Measurements from ENCODE around the gene NTRK2.

NTRK2 gene

GRCh38 chr9:84778570-84778969 is 109.0 kb downstream of the NTRK2 start:
- H3K27ac ChIP-seq = no peak overlapping the region
- no peak for TF ChIP-seq CTCF (conservative IDR thresholded peaks at IDR 0.05)

GRCh38 chr9:84779883-84780282 is 110.4 kb downstream of the NTRK2 start:
- TF ChIP-seq CTCF (conservative IDR thresholded peaks at IDR 0.05) = no peak
- H3K27ac ChIP-seq = no peak overlapping the region

- H3K27ac ChIP-seq = no peak overlapping the region
- no peak for TF ChIP-seq CTCF (conservative IDR thresholded peaks at IDR 0.05)
These were observed 110.9 kb downstream of the NTRK2 start for GRCh38 chr9:84780385-84780784.

DNA sequence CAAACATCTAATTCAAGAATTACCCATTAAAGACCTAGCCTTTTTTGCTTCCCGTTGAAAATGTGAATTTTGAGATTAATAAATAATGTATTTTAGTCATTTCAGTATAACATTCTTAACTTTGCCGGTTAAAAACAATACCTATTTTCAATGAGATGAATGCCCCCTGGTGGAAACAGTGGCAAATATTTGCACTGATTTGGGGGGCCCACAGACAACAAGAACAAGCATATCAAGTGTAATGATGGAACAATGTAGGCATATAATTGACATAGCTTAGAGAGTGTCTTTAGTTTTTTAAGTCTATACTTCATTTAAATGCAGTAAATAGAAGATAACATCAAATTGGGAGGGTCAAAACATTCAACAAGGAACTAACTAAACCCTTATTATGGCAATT is 111.9 kb downstream of the NTRK2 start:
- no peak overlapping the region for H3K27ac ChIP-seq
- peak; percentile 58 for TF ChIP-seq CTCF (conservative IDR thresholded peaks at IDR 0.05)

DNA sequence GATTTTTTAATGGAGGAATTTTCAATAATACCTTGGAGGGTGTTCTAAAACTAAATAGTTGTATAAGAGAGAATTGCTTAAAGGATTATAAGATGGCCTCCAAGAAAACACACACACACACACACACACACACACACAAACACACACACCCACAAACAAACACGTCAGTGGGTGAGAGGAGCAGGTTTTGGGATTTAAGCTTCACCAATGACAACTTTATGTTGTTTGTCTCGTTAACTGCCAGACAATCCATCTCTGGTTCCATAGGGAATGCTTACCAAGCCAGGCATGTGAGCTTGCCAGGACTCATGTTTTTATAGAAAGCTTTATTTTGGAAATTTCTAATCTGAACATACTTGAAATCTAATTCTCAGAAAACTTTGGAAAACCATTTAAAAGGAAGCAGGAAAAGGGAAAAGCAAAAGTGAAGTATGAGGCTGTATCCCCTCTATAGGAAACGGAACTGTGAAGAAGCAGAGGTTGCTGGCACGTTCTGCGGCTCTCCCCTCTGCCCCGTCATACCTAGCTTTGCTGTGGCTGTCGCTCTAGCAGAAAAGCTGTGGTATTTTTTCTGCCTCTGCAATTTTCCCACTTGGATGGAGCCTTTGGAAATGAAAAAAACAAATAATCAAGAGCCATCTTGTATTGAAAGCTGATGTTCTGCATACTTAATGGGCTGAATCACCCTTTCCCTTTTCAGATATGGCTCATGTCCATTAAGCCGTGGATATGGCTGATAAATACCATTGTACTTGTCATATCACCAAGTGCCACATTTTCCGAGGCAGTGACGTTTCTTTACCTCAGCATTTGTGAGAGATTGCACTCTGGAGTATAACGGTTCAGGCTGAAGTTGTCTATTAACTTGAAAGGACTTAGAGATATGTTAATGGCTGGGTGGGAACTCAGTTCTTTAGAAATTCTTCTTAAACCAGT is 112.7 kb downstream of the NTRK2 start:
- no peak for TF ChIP-seq CTCF (conservative IDR thresholded peaks at IDR 0.05)
- H3K27ac ChIP-seq = no peak overlapping the region

- no peak overlapping the region for H3K27ac ChIP-seq
- no peak for TF ChIP-seq CTCF (conservative IDR thresholded peaks at IDR 0.05)
These were observed 116.4 kb downstream of the NTRK2 start for GRCh38 chr9:84785792-84786547.

DNA sequence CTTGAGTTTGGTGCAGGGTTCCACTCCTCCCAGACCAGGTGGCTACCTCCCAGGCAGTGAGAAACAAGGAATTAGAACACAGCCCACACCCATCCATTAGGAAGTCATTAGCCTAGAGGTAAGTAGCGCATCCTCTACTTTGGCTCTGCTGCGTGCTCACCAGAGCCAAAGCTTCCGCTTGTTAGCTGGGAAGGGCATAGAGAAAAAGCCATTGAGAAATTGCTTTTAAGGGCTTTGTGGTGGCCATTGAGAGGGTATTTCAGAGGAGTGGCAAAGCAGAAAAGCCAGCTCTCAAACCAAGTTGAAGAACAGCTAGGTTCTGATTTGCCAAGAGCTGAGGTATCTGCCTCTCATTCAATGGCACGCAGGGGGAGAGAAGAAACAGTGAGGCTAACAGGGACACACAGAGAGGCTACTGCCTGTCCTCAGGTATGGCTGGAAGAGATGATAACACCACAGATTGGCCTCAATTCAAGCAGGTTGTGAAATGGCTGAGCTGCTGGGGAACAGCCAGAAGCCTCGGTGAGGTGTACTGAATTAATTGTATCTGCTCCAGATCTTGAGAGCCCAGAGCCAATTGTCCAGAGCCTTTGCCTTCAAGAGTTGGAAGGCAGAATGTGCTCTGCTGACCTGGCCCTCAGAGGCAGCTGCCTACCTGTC is 119.4 kb downstream of the NTRK2 start:
- peak overlapping the region; percentile 34; the same call in 1 of the 2 replicates for H3K27ac ChIP-seq
- no peak for TF ChIP-seq CTCF (conservative IDR thresholded peaks at IDR 0.05)
